Peyer's patch (tissue), 4 donors: Measurements from ENCODE around the gene CFAP97D1. TPM values are rescaled to one million over a fixed set of nuclear protein-coding genes. Genes with fewer than 3 reads are reported as not detected.

ENCODE experiments used
- DNase-seq, 3 donors: peaks; one replicate each; pipeline ENCODE4 v3.0.0-alpha.2; 2017 to 2019
- H3K27ac ChIP-seq, 4 donors: fragments of 200-600 bp; sonication (generic); one replicate each; pipeline ENCODE4 v1.5.1; 2016 to 2019
- H3K27me3 ChIP-seq, 2 donors: fragments of 200-600 bp; sonication (generic); one replicate each; pipeline ENCODE4 v1.5.1; 2019
- H3K36me3 ChIP-seq, 3 donors: fragments of 200-600 bp; sonication (generic); one replicate each; pipeline ENCODE4 v1.5.1; 2016 to 2019
- H3K4me1 ChIP-seq, 4 donors: fragments of 200-600 bp; sonication (generic); one replicate each; pipeline ENCODE4 v1.5.1; 2016 to 2019
- H3K4me3 ChIP-seq, 4 donors: fragments of 200-600 bp; sonication (generic); 1 replicate in 3 of 4; 2 replicates in 1 of 4; pipeline ENCODE4 v1.5.1; 2016 to 2019; ENCODE audit warnings: mild to moderate bottlenecking in 1 of 4
- H3K9me3 ChIP-seq, 4 donors: fragments of 200-600 bp; sonication (generic); one replicate each; pipeline ENCODE4 v1.5.1; 2016 to 2019; ENCODE audit warnings: mild to moderate bottlenecking in 1 of 4
- CTCF ChIP-seq, 6 experiments: fragments of 450-650 bp in 4 of 6; fragments of 200-600 bp in 2 of 6; sonication (generic) in 1 of 6; IDR thresholded peaks; one replicate each; pipeline ENCODE4 v1.5.1; 2017 to 2019; ENCODE audit warnings: antibody characterized with exemption in 6 of 6, mild to moderate bottlenecking in 3 of 6, moderate library complexity in 1 of 6
- POLR2A ChIP-seq, 2 donors: fragments of 450-650 bp; IDR thresholded peaks; one replicate each; pipeline ENCODE4 v1.5.1; 2017; ENCODE audit warnings: antibody characterized with exemption in 2 of 2, mild to moderate bottlenecking in 2 of 2, moderate library complexity in 2 of 2
- total RNA-seq, 4 donors: library from RNA; depleted of rRNA; stranded (reverse); fragments of >200 nt; gene quantifications; one replicate each; pipeline ENCODE4 v1.1.0, GENCODE V29; 2016

CFAP97D1 gene
- total RNA-seq, 4 donors from 2014 or later: not detected

DNA sequence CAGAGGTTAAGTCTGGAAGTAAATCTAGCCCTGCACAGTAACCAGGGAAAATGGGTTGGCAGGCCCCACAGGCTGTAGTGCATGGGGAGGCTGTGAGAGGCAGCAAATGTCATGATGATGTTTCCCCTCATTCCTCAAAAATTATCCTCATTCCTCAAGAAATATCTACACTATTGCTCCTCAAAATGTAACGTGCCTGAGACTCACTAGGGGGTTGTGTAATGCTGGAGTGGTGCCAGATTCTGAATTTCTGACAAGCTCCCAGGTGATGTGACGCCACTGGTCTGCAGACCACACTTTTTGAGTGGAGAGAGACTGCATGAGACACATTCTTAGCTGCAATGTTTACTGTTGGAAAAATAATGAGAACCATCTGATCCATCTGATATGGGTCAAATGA, 53.9 kb downstream of the CFAP97D1 start:
- DNase-seq: no peak
- no peaks in the 10 kb centered on the region for H3K36me3 ChIP-seq
- H3K27me3 ChIP-seq: no peaks in the 10 kb centered on the region
- no peak overlapping the region for H3K4me3 ChIP-seq
- H3K27ac ChIP-seq: no peak overlapping the region
- TF ChIP-seq CTCF (IDR thresholded peaks at IDR 0.05): no peak
- no peak for TF ChIP-seq POLR2A (IDR thresholded peaks at IDR 0.05)
- no peaks in the 10 kb centered on the region for H3K9me3 ChIP-seq
- peaks cover 0 to 15% (median 8%) of the 10 kb centered on the region in 4 donors for H3K4me1 ChIP-seq

Other genes starting within 250 kb of the CFAP97D1 start
- gene ETV4, start 234.1 kb upstream of the CFAP97D1 start, total RNA-seq: 10 to 100 TPM in 2 of 4 donors, 1 to 10 TPM in 2; 3.0 to 20.2 (median 9.3) TPM
- 1 to 10 TPM in 2 of 4 donors, under 1 TPM in 2; 0.54 to 3.3 (median 1.7) TPM for gene MEOX1, start 118.5 kb upstream of the CFAP97D1 start, total RNA-seq
- not detected for gene SOST, start 21.6 kb upstream of the CFAP97D1 start, total RNA-seq
- gene DUSP3, start 1.5 kb upstream of the CFAP97D1 start, total RNA-seq: 100 to 1,000 TPM in 1 of 4 donors, 10 to 100 TPM in 3; 37.1 to 120 (median 87.1) TPM
- gene MPP3, start 52.7 kb downstream of the CFAP97D1 start, total RNA-seq: 10 to 100 TPM in 2 of 4 donors, 1 to 10 TPM in 2; 1.6 to 16.1 (median 10.5) TPM
- under 1 TPM in 1 of 4 donors, not detected in 3; 0.54 TPM for gene CD300LG, start 66.7 kb downstream of the CFAP97D1 start, total RNA-seq
- gene MPP2, start 127.1 kb downstream of the CFAP97D1 start, total RNA-seq: 1 to 10 TPM in 2 of 4 donors, under 1 TPM in 1, not detected in 1; 0.53 to 1.3 (median 1.2) TPM
- not detected for gene PPY, start 162.0 kb downstream of the CFAP97D1 start, total RNA-seq
- 10 to 100 TPM in 2 of 4 donors, 1 to 10 TPM in 1, not detected in 1; 7.5 to 58.0 (median 27.5) TPM for gene PYY, start 173.5 kb downstream of the CFAP97D1 start, total RNA-seq
- 10 to 100 TPM in 3 of 4 donors, 1 to 10 TPM in 1; 8.3 to 74.1 (median 57.3) TPM for gene NAGS, start 224.2 kb downstream of the CFAP97D1 start, total RNA-seq
- 10 to 100 TPM in 3 of 4 donors, 1 to 10 TPM in 1; 8.3 to 20.9 (median 17.5) TPM for gene TMEM101, start 234.5 kb downstream of the CFAP97D1 start, total RNA-seq